Head of caudate nucleus (tissue), 42 donors: Measurements from ENCODE around the gene ERV3-1.
"Not testable (repeated sequence)": the region's sequence is repeated elsewhere in the genome, so short reads cannot be mapped to it uniquely, and the experiment has no call there.

Experiments
- DNase-seq, 42 donors: peaks; one replicate each; pipeline versions ENCODE4 v3.0.0 to v3.0.0-alpha.2; 2020 to 2021; ENCODE audit warnings: mixed read lengths in 7 of 42
- intact Hi-C: fragments of 100-400 bp; cut with DNase I; formaldehyde crosslinking; loops from one replicate; pipeline ENCODE4 v1.15.0; 2022

ERV3-1 gene

DNA sequence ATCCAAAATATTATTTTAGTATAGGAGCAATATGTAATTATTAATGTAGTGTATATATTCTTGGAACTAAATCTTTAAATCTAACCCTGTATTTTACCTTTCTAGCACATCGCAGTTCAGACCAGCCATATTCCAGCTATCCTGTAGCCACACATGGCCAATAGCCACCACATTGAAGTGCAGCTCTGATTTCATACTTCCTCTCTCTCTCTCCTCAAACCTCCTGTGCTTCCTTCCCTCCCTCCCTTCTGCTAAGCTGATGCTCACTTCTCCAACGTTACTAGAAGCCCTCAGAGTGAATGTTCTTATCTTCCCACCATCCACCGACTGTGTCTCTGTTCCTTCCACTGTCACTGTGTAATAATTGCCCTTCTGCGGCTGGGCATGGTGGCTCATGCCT, 549 bp upstream of the ERV3-1 start:
- intact Hi-C loops: loop anchor here (2.0 kb wide), 1 partner anchor 32 kb away; no protein-coding TSS in a partner anchor
- DNase-seq: peak in 2 of 42 donors; percentile 4 to 11

DNA sequence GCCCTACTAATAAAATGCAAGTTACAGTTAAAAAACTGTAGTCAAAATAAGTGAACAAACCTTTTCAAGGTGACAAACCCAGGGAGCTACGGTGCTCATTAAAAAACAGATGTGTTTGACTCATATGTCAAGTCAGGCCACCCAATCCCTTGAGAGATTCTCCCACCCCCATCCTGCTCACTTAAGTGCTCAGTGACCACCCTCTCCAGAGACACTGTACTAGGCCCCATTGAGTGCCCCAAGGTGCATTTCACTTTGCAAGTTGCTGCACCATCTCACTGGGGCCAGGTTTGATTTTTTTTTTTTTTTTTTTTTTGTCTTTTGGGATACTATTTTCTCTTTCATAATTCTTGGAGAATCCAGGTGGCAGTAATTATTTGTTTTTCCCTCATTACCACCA, 1.9 kb downstream of the ERV3-1 start:
- no peak for DNase-seq
- intact Hi-C loops: no loop called here

DNA sequence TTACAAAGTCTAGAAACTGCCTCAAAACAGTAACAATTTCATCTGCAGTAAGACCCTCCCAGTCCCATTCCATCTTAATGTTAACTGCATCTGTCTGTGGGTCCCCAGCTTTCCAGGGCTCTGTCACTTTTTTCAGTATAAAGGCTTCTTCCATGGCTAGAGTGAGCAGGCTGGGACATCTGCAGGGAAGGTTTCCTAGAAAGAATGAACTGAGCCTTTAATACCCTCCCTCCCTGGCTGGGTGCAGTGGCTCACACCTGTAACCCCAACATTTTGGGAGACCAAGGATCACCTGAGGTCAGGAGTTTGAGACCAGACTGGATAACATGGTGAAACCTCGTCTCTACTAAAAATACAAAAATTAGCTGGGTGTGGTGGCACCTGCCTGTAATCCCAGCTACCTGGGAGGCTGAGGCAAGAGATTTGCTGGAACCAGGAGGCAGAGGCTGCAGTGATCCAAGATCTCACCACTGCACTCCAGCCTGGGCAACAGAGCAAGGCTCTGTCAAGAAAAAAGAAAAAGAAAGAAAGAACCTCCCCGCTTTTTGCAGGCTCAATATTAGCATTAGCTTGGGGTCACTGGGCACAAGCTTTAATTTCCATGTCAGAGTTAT, 3.4 kb downstream of the ERV3-1 start:
- no peak for DNase-seq
- intact Hi-C loops: no loop called here

DNA sequence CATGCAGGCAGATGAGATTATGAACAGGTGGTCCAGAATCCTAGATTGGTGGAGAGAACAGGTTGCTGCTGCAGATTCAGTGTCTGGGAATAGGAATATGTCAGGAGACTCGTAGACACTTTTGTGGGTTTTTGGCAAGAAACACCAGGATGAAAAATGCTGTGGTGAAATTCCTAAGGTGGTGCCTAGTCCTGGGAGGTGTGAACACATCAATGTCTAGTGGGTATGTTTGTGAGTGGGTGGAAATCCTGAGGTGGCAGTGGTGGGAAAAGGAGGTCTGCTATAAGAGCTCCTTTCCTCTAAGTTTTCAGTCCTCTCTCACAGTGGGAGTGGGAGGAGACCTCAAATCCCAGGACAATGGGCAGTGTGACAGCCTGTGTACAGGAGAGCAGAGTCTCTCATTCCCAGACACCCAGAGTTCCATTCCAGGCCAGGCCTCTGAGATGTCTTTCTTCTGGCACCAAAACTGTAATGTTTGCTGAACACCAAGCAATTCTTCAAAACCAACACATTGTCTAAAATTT, 5.1 kb downstream of the ERV3-1 start:
- intact Hi-C loops: no loop called here
- no peak for DNase-seq

DNA sequence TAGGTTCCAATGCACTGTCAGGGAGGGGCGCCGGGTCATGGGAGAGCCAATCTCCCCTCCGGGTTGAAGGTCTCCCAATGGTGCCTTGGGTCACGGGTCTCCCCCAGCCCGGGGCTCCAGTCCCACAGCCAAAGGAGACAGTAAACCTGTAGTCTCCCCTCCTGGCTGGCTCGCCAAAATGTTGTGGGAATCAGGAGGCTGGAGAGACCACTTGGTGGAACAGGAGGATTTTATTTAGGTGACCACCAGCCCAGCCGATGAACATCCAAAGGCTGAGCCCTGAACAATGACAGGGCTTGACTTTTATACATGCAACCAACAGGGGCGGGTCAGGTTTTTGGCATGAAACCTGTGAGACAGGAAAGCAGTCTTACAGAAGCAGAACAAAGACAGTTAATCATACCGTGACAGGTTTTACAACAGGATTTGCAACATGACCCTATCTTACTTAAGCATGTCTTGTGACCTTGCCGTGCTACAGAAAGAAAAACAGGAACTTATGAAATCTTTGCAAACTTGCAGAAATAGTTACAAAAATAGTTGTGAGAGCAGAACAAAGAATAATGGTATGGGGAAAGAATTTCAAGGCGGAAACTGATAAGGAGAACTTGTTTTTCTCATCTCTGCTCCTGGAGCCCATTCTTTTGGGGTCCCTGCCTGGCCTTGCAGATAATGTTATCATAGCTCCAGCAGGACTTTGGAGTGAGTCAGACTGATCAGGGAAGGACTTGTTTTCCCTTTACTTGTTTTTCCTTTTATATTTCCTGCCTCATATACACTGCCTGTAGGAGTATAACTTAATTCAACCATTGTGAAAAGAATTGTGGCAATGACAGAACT, 7.1 kb downstream of the ERV3-1 start:
- intact Hi-C loops: no loop called here
- no peak for DNase-seq

DNA sequence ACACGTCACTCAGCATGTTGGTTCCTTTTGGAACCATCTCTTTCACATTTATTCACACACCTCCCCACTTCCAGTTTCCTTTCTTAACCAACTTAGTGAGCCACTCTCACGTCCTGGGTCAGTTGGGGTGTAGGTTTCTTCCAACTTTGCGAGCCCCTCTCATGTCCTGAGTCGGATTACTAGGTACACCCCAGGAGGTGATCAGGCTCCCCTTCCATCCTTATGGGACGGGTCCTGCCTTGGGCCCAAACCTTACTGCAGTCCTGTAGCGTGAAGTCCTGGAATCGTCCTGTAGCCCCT, 7.7 kb downstream of the ERV3-1 start:
- intact Hi-C loops: no loop called here
- DNase-seq: no peak

DNA sequence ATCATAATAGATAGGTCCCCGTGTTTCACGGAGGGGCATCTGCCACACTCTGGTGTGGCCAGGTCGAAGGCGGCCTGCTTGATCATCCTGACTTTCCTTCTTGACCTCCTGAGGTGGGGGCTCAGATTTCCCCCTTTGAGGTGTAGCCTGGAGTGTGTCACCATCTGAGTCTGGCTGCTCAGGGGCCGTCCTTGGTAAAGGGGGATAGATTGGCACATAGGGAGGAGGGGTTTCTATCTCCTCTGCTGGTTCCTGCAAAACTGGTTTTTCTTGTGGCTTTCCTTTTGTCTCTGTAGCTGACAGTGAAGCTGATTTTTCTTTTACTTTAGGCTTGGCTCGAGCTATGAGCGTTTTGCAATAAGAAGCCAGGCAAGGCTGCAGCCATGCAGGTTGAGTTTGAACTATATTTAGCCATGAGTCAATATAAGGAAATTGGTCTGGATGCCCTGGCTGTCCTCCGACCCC, 8.5 kb downstream of the ERV3-1 start:
- DNase-seq: no peak
- intact Hi-C loops: no loop called here

DNA sequence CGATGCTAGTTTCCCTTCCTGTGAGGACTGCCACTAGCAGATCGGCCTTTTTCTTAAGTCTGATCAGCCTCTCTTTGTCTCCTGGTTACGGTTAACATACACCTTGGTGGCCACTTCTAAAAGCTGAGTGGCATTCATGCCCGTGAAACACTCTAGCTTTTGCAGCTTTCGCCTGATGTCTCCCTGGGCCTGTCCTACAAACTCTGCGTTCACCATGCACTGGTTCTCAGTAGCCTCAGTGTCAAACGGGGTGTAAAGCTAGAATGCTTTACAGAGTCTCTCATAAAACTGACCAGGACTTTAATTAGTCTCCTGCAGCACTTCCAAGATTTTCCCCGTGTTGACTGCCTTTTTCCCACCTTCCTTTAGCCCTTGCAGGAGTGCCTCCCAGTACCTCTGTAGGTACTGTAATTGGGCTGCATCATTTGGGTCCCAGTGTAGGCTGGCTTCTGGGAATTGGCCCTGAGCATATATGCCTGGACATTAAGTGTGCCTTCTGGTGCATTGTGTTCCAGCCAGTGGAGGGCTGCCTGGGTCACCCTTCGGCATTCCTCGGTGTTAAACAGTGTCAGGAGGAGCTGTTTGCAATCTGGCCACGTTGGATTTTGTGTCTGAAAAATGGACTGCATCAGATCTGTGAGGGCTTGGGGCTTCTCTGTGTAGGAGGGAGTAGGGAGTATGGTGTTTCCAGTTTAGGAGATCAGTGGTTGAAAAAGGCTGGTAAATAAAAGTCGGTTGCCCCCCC, 9.2 kb downstream of the ERV3-1 start:
- no peak for DNase-seq
- intact Hi-C loops: no loop called here

DNA sequence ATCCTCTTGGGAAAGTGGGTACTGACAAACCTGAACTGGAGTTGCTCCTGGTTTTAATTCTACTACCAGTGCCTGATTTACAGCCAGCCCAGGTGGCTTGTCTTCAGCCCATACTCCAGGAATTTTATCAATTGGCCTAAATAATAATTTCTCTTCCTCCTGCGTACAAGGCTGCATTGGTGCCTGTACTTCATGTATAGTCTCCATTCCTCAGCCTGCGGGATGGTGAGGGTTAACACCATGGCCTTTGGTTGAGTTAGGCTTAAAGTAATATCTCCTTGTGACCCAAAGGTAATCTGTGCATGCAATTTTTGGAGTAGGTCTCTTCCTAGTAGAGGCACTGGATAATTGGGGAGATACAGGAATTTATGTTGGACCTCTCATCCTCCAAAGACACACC, 10.2 kb downstream of the ERV3-1 start:
- no peak for DNase-seq
- intact Hi-C loops: no loop called here

DNA sequence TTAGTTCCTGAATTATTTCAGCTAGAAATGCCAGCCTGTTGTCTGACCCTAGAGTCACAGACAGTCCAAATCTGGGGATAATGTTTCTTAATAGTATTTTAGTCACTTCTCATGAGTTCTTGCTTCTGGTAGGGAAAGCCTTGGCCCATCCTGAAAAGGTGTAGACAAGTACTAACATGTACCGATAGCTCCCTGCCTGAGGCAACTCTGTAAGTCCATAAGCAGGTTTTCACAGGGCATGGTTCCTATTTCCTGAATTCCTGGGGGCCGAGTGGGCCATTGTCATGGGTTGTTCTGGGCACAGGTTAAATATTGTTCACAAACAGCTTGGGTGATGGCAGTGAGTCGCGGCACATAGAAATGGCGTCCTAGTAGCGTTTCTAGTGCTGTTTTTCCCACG, 12.6 kb downstream of the ERV3-1 start:
- DNase-seq: no peak
- intact Hi-C loops: no loop called here

DNA sequence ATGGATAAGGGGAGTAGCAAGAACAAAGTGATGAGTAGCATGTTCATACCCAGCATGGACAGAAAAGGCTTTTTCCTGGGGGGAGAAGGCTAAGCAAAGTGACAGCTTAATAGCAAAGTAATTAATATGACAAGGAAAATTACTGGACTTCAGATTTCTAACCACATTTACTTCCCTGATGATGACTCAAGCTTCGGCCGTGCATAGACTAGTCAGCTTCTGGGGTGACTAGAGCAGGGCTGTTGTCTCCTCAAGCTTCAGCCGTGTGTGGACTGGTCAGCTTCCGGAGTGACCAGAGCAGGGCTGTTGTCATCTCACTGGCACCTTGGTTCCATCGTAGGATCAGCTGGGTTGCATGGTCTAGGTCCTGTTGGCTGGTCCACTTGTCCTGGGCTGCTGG, 13.5 kb downstream of the ERV3-1 start:
- DNase-seq: no peak
- intact Hi-C loops: no loop called here

DNA sequence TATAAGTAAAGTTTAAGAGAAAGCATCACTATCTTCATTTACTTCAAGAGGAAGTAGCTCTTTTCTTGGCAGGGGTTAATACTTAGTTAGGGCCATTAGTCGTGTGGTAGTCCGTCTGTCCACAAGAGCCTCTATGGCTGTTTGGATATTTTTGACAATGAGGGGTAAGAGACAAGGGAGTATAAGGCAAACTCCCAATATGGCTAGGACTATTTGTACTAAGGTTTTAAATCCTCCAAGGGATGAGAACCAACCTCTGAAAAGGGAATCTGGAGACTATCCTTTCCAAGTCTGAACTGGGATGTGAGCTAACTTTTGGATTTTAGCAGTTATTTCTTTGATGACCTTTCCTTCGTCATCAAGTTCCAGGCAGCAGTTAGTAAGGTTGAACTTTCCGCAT, 15.6 kb downstream of the ERV3-1 start, which contains the start of gene ZNF117:
ZNF117 (minus strand) TSS at position 101 of the 400 bp plus-strand sequence.
- DNase-seq: no peak
- intact Hi-C loops: no loop called here

DNA sequence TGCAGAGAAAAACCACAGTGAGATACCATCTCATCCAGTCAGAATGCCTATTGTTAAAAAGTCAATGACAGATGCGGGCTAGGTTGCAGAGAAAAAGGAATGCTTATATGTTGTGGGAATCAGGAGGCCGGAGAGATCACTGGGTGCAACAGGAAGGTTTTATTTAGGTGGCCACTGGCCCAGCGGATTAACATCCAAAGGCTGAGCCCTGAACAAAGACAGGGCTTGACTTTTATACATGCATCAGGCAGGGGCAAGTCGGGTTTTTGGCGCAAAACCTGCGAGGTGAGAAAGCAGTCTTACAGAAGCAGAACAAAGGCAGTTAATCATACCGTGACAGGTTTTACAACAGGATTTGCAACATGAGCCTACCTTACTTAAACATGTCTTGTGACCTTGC, 16.3 kb downstream of the ERV3-1 start:
- intact Hi-C loops: no loop called here
- DNase-seq: no peak

DNA sequence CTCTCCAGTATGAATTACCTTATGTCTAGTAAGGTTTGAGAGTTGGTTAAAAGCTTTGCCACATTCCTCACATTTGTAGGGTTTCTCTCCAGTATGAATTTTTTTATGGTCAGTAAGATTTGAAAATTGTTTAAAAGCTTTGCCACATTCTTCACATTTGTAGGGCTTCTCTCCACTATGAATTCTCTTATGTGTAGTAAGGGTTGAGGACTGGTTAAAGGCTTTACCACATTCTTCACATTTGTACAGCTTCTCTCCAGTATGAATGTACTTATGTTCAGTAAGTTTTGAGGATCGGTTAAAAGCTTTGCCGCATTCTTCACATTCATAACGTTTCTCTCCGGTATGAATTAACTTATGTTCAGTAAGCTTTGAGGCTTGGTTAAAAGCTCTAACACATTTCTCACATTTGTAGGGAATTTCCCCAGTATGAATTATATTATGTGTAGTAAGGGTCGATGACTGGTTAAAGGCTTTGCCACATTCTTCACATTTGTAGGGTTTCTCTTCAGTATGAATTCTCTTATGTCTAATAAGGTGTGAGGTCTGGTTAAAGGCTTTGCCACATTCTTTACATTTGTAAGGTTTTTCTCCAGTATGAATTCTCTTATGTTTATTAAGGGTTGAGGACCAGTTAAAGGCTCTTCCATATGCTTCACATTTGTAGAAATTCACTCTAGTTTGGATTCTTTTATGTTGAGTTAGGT, 27.8 kb downstream of the ERV3-1 start:
- DNase-seq: no peak
- intact Hi-C loops: no loop called here

DNA sequence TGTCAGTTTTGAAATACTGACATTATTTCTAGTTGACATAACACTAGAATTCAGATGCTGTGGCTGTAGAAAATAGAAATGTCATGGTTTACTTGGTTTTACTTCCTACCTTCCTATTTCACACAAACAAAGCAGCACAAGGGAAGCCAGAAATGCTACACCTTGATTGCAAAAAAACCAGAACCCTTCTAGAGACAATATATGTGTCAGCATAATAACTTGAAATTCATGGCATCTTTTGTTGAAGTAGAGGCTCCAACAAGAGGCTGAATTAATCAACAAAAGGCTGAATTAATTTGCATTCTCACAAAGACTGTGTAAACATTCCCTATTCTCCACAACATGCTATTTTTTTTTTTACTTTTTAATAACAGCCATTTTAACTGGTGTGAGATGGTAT, 40.9 kb downstream of the ERV3-1 start:
- intact Hi-C loops: no loop called here
- DNase-seq: no peak

DNA sequence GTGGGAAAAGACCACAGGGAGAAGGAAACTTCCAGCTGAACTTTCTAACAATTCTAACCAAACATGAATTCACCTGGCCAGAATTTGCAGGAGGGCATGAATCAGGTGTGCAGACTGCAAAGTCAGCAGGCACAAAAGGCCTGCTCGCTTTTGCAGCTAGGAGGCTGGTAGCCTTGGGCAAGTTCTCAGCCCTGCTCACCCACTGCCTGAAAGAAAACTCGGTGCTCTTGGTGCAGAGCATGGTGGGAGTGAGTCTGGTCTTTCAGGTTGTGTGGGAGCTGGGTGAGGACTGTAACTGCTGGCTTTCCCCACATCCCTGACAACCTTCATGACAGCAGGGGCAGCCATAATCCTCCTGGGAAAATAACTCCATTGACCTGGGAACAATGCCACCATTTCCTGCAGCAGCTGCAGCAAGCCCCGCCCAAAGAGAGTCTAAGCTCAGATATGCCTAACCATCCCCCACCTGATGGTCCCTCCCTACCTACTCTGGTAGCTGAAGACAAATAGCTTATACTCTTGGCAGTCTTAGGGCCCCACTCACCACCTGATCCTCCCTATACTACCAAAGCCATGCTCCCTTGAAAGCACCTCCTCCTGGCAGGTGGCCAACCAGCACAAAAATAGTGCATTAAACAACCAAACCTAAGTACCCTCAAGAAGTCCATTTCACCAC, 47.3 kb downstream of the ERV3-1 start:
- no peak for DNase-seq
- intact Hi-C loops: no loop called here

DNA sequence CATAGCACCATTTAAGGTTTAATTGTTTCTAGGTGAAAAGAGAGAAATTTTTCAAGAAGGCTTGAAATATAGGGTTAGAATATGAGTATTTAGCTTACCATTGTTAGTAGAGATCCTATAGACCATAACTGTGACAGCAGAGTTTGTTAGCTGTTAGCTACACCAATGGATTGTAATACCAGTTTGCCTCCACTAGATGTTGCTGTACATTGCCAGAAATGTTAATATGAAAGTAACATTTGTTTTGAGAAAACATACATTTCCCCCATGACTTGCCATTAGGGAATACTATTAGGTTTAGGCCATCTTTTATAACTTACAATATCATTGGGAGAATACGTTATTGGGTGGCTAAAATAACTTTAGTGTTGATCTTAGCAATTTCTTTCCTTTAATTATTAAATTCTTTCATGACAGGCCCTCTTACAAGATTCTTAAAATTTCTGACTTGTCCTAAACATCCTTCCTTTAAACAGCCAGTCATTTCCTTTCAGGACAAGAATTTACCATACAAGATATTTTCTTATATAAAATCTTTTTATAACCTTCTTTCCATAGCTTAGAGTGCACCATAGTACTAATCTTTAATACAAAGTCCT, 55.1 kb downstream of the ERV3-1 start:
- peak in 5 of 42 donors; percentile 20 to 68 (median 40) for DNase-seq
- intact Hi-C loops: no loop called here

DNA sequence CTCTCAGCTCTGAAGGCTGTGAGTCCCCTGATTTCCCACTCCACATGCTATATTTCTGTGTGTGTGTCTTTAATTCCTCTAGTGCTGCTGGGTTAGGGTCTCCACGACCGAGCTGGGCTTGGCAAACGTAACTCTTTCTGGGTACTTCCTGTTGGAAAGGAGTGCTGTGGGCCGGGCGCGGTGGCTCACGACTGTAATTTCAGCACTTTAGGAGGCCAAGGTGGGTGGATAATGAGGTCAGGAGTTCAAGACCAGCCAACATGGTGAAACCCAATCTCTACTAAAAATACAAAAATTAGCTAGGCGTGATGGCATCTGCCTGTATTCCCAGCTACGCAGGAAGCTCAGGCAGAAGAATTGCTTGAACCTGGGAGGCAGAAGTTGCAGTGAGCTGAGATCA, 55.8 kb downstream of the ERV3-1 start:
- peak in 9 of 42 donors; percentile 31 to 67 (median 47) for DNase-seq
- intact Hi-C loops: not testable (repeated sequence)
